Motor neuron (in vitro differentiated cells): ENCODE measurements around the gene LMLN. TPM values are rescaled to one million over a fixed set of nuclear protein-coding genes. Genes with fewer than 3 reads are reported as not detected.
"Not testable (repeated sequence)": the region's sequence is repeated elsewhere in the genome, so short reads cannot be mapped to it uniquely, and the experiment has no call there.

Experiments used
- ATAC-seq, 8 experiments: fragments of 200-7000 bp; cut with Tn5 transposase; replicated peaks in 6 of 8; 2 replicates each; pipeline ENCODE4 v1.8.0; 2021; ENCODE audit warnings: mild to moderate bottlenecking in 8 of 8, moderate library complexity in 8 of 8
- H3K27ac ChIP-seq, 2 donors: fragments of 250-450 bp; sonication (Bioruptor Pico); 2 replicates each; pipeline ENCODE4 v1.9.0; 2021; ENCODE audit warnings: antibody characterized with exemption in 2 of 2, mild to moderate bottlenecking in 2 of 2, moderate library complexity in 1 of 2
- H3K4me1 ChIP-seq, 2 donors: fragments of 250-450 bp; sonication (Bioruptor Pico); replicated peaks in 1 of 2; 2 replicates each; pipeline ENCODE4 v1.6.1; 2021; ENCODE audit warnings: antibody characterized with exemption in 2 of 2, mild to moderate bottlenecking in 2 of 2, moderate library complexity in 1 of 2
- H3K4me3 ChIP-seq, 5 donors: fragments of 250-450 bp; sonication (Bioruptor Pico); 2 replicates each; pipeline ENCODE4 v1.9.0; 2021; ENCODE audit warnings: antibody characterized with exemption in 5 of 5, mild to moderate bottlenecking in 5 of 5, moderate library complexity in 4 of 5
- WGBS, 10 experiments: fragments of 450-650 bp; shearing (Covaris generic); methylation state at CpG; one replicate each; pipeline ENCODE4 v1.0.0; 2022; 5-methylcytosine and 5-hydroxymethylcytosine counted together
- in situ Hi-C, 9 experiments: fragments of 400-800 bp; cut with MboI; loops; one replicate each; pipeline ENCODE4 v1.15.0; 2021; ENCODE audit warnings: low sequenced_read_pairs in 9 of 9, low pct_unique_long_range_greater_than_20kb in 2 of 9; ENCODE audit not compliant: unreplicated experiment in 9 of 9
- total RNA-seq, 8 experiments: library from RNA; unstranded; fragments of 300-600 nt; gene quantifications; 2 replicates each; pipeline versions ENCODE4 v1.2.3 to v1.2.4, GENCODE V29; 2022

LMLN gene
- total RNA-seq, result 10 to 100 TPM in 1 of 8 experiments, 1 to 10 TPM in 7; 3.9 to 10.6 (median 4.4) TPM

DNA sequence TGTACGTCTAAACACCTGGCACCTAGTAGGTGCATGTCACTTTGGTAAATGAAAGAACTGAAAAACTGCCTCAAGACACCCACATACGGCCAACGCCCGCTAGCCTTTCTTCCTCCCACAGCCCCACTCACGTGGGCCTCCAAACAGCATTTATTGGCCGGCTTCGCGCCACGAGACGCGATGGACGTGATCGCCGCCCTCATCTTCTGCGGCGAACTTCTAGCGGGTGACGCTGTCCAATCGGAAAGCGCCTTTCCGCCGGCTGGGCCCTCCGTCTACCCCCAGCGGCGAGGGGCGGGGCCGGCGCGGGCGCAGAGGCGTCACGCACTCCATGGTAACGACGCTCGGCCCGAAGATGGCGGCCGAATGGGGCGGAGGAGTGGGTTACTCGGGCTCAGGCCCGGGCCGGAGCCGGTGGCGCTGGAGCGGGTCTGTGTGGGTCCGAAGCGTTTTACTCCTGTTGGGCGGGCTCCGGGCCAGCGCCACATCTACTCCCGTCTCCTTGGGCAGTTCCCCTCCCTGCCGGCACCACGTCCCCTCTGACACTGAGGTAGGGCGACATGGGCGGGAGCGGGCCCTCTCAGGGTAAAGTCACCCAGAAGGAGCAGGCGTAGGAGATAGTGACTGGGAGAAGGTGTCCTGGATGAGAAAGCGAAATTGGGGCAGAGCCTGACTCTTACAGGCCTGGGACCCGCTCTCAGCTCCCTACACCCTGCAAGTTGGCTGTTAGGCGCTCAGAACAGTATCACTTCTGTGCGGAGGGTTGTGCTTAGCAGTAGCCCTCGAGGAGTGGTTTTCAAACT lies at the start of gene LMLN:
TSS of gene LMLN (plus strand) at position 327 of the 803 bp plus-strand sequence. CDS start at position 356, 29 bp downstream.
- peak within 1 kb of the TSS; percentile 59 to 81 (median 75) for H3K4me3 ChIP-seq
- in situ Hi-C loops, result no loop called here
- H3K4me1 ChIP-seq, result peaks cover 15 to 25% of the 10 kb centered on the region in 2 donors
- peak within 1 kb of the TSS; percentile 54 to 76 for H3K27ac ChIP-seq
- WGBS, 10 experiments, result 0 to 14% (median 0%) methylated on average over 1 to 12 of the region's 62 CpGs; no CpG with 5 or more reads in 1 of the 10 experiments
- ATAC-seq, result peak; percentile 80 to 97 (median 94)

GRCh38 chr3:197912741-197913476 lies 47.1 kb upstream of the LMLN start:
- WGBS, 10 experiments, result 62 to 100% (median 85%) methylated on average over 1 to 26 of the region's 33 CpGs; no CpG with 5 or more reads in 2 of the 10 experiments
- ATAC-seq, result no peak
- Histone ChIP-seq H3K27ac (no peak overlapping the region), H3K4me3 (no peak overlapping the region), H3K4me1 (no peaks in the 10 kb centered on the region)
- in situ Hi-C loops, result no loop called here

GRCh38 chr3:197913641-197914380 lies 46.2 kb upstream of the LMLN start:
- Histone ChIP-seq H3K4me1 (no peaks in the 10 kb centered on the region), H3K4me3 (no peak overlapping the region), H3K27ac (no peak overlapping the region)
- WGBS, 10 experiments, result 69 to 100% (median 88%) methylated on average over 2 to 11 of the region's 12 CpGs
- in situ Hi-C loops, result no loop called here
- ATAC-seq, result peak in 1 of 8 experiments; percentile 79

GRCh38 chr3:197921429-197922275 lies 38.4 kb upstream of the LMLN start:
- ATAC-seq, H3K27ac ChIP-seq: not testable (repeated sequence)

GRCh38 chr3:197926418-197926817 lies 33.6 kb upstream of the LMLN start:
- WGBS, 10 experiments, result 0 to 92% (median 78%) methylated on average over 1 to 7 of the region's 7 CpGs; no CpG with 5 or more reads in 1 of the 10 experiments
- no peak overlapping the region for H3K4me3 ChIP-seq
- no peak overlapping the region for H3K27ac ChIP-seq
- ATAC-seq, result peak in 1 of 8 experiments; percentile 41
- no peaks in the 10 kb centered on the region for H3K4me1 ChIP-seq
- in situ Hi-C loops, result no loop called here

More at GRCh38 chr3:197921429-197922275, 38.4 kb upstream of the LMLN start:
- H3K4me1 ChIP-seq, in situ Hi-C loops, H3K4me3 ChIP-seq: not testable (repeated sequence)
- WGBS, 10 experiments, result 67 to 100% (median 91%) methylated on average over 1 to 8 of the region's 24 CpGs; no CpG with 5 or more reads in 4 of the 10 experiments

- in situ Hi-C loops, H3K4me3 ChIP-seq, H3K27ac ChIP-seq, ATAC-seq, H3K4me1 ChIP-seq: not testable (repeated sequence)
- 90 to 100% (median 100%) methylated on average over 1 to 2 of the region's 3 CpGs; no CpG with 5 or more reads in 4 of the 10 experiments for WGBS, 10 experiments
These were observed 32.4 kb upstream of the LMLN start for GRCh38 chr3:197927578-197927977.

DNA sequence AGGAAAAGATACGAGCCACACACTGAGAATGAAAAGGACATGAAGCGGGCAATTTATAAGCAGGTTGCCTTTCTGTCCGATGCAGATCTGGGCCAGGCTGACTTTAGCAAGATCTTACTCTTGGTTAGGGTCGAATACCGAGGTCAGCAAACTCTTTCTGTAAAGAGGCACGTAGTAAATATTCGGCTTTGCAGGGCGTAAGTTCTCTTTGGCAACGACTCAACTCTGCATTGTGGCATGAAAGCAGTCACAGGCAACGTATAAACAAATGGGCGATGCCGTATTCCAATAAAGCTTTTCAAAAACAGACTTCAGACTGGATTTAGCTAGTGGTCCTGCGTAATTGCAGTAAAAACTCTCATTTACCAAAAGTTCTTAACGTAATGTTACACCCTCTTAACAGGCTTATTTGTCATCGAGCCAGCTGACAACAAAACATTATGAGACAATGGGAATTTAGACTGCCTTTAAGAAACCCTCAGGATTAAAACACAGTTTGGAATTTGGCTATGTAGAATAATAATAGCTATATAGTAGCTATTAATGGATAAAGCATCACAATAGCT lies 23.1 kb upstream of the LMLN start:
- H3K27ac ChIP-seq, result no peak overlapping the region
- peak in 1 of 8 experiments; percentile 17 for ATAC-seq
- H3K4me1 ChIP-seq, result no peaks in the 10 kb centered on the region
- no peak overlapping the region for H3K4me3 ChIP-seq
- 63 to 93% (median 80%) methylated on average over 1 to 15 of the region's 15 CpGs for WGBS, 10 experiments
- in situ Hi-C loops, result no loop called here

DNA sequence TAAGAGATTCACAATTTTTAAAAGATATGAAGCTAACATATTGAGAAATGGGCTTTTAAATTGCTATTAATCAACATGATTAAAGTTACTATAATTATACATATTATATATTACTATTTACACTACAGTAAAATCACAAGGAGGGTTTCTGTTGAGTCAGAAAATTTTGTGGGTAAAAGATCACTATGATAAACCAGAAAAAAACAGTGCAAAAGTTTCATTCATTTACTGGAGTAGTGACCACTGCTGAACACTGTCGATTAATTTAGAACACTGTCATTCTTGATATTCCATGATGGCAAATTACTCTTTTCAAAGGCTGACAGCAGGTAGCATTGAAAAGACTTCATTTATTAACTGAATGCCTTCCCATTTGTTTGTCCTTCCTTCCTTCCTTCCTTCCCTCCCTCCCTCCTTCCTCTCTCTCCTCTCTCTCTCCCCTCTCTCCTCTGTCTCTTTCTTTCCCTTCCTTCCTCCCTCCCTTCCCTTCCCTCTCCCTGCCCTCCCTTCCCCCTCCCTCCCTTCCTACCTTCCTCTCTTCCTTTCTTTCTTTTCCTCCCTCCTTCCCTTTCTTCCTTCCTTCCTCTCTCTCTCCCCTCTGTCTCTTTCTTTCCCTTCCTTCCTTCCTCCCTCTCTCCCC lies 19.2 kb upstream of the LMLN start:
- Histone ChIP-seq H3K27ac (no peak overlapping the region), H3K4me3 (no peak overlapping the region), H3K4me1 (no peaks in the 10 kb centered on the region)
- WGBS, 10 experiments, result 75 to 100% (median 89%) methylated on average over 1 of the region's 1 CpG; no CpG with 5 or more reads in 5 of the 10 experiments
- in situ Hi-C loops, result no loop called here
- no peak for ATAC-seq

GRCh38 chr3:197942956-197943556 lies 17.0 kb upstream of the LMLN start:
- Histone ChIP-seq H3K4me3 (no peak overlapping the region), H3K27ac (no peak overlapping the region), H3K4me1 (no peaks in the 10 kb centered on the region)
- WGBS, 10 experiments, result 0 to 92% (median 37%) methylated on average over 1 to 2 of the region's 2 CpGs; no CpG with 5 or more reads in 2 of the 10 experiments
- ATAC-seq, result peak in 3 of 8 experiments; percentile 67 to 79 (median 75)
- in situ Hi-C loops, result no loop called here

DNA sequence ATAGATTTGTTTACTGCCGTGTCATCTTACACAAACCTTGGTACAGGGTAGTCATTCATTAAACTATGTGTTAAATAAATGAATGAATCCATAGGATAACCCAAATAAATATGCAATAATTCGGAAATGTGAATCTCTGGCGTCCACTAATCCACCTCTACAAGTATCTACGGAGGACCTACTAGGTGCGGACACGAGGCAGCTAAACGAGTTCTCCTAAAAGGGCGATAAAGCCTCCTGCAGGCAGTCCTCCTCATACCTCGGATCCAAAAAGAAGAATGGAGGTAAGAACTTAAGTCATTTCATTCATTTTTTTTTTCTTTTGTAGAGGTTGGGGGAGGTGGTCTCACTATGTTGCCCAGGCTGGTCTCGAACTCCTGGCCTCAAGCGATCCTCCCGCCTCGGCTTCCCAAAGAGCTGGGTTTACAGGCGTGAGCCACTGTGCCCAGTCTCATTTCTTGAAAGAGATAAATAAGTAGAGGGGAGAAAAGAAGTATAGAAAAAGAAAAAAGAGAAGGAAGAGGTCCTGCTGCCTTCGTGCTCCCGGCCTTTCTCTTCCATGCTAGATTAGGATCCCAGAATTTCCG lies 10.7 kb upstream of the LMLN start:
- H3K27ac ChIP-seq, result peak overlapping the region in 1 of 2 donors; percentile 98
- H3K4me3 ChIP-seq, result peak overlapping the region; percentile 53 to 61 (median 56)
- in situ Hi-C loops, result no loop called here
- peaks cover 12 to 22% of the 10 kb centered on the region in 2 donors for H3K4me1 ChIP-seq
- 3 to 46% (median 19%) methylated on average over 4 to 15 of the region's 17 CpGs for WGBS, 10 experiments
- ATAC-seq, result peak in 2 of 8 experiments; percentile 3 to 9
